Uterus (tissue), 4 donors: ENCODE measurements around the gene SPATS2L. TPM values are rescaled to one million over a fixed set of nuclear protein-coding genes. Genes with fewer than 3 reads are reported as not detected.

Experiments
- DNase-seq, 2 donors: peaks; one replicate each; pipeline ENCODE4 v3.0.0-alpha.2; 2019 to 2020
- H3K27ac ChIP-seq, 2 donors: fragments of 200-600 bp; sonication (generic); 1 replicate in 1 of 2; 2 replicates in 1 of 2; pipeline ENCODE4 v1.5.1; 2016 to 2018
- H3K27me3 ChIP-seq, 2 donors: fragments of 200-600 bp; sonication (generic); one replicate each; pipeline ENCODE4 v1.5.1; 2018 to 2019; ENCODE audit warnings: control low read depth in 1 of 2
- H3K36me3 ChIP-seq, 2 donors: fragments of 200-600 bp; sonication (generic); one replicate each; pipeline ENCODE4 v1.5.1; 2019; ENCODE audit warnings: control low read depth in 1 of 2
- H3K4me1 ChIP-seq, 2 donors: fragments of 200-600 bp; sonication (generic); one replicate each; pipeline ENCODE4 v1.5.1; 2018 to 2019; ENCODE audit warnings: control low read depth in 1 of 2
- H3K4me3 ChIP-seq, 2 donors: fragments of 200-600 bp; sonication (generic); 1 replicate in 1 of 2; 2 replicates in 1 of 2; pipeline ENCODE4 v1.5.1; 2018 to 2019; ENCODE audit warnings: mild to moderate bottlenecking in 1 of 2
- H3K9me3 ChIP-seq, 2 donors: fragments of 200-600 bp; sonication (generic); one replicate each; pipeline ENCODE4 v1.5.1; 2019; ENCODE audit warnings: control low read depth in 1 of 2
- CTCF ChIP-seq, 4 experiments: fragments of 200-600 bp in 2 of 4; fragments of 450-650 bp in 2 of 4; sonication (generic) in 2 of 4; IDR thresholded peaks; one replicate each; pipeline ENCODE4 v1.5.1; 2016 to 2019; ENCODE audit warnings: antibody characterized with exemption in 4 of 4, mild to moderate bottlenecking in 2 of 4, moderate library complexity in 1 of 4
- POLR2A ChIP-seq, 2 donors: fragments of 450-650 bp; IDR thresholded peaks; one replicate each; pipeline ENCODE4 v1.6.1; 2016; ENCODE audit warnings: antibody characterized with exemption in 2 of 2, mild to moderate bottlenecking in 1 of 2, moderate library complexity in 1 of 2
- intact Hi-C: fragments of 100-400 bp; cut with DNase I; formaldehyde crosslinking; loops from one replicate; pipeline ENCODE4 v1.15.1; 2023; ENCODE audit warnings: low total_unique reads
- total RNA-seq, 4 donors: library from RNA; depleted of rRNA in 3 of 4; stranded (reverse); fragments of >200 nt in 3 of 4; gene quantifications; one replicate each; pipeline versions ENCODE4 v1.1.0 to v1.2.4, GENCODE V29; 2014 to 2023
- donor health status: DM: yes; HTN: yes; CAD: no.

Gene SPATS2L
- total RNA-seq, 4 donors from 2014 or later, result 20.6 to 99.3 (median 73.1) TPM

- Histone ChIP-seq H3K4me3 (no peak overlapping the region), H3K36me3 (no peaks in the 10 kb centered on the region), H3K9me3 (no peaks in the 10 kb centered on the region), H3K4me1 (peaks cover 0 to 4% of the 10 kb centered on the region in 2 donors), H3K27me3 (no peaks in the 10 kb centered on the region), H3K27ac (peak overlapping the region in 1 of 2 donors; percentile 27)
- intact Hi-C loops, result no loop called here
- TF ChIP-seq CTCF (IDR thresholded peaks at IDR 0.05), result no peak
- TF ChIP-seq POLR2A (IDR thresholded peaks at IDR 0.05), result no peak
- DNase-seq, result no peak
Measured at GRCh38 chr2:200337621-200338020, 31.1 kb downstream of the SPATS2L start.

- H3K9me3 ChIP-seq, result no peaks in the 10 kb centered on the region
- peaks cover 0 to 4% of the 10 kb centered on the region in 2 donors for H3K4me1 ChIP-seq
- TF ChIP-seq CTCF (IDR thresholded peaks at IDR 0.05) (no peak), POLR2A (IDR thresholded peaks at IDR 0.05) (no peak)
- no peaks in the 10 kb centered on the region for H3K36me3 ChIP-seq
- H3K27me3 ChIP-seq, result no peaks in the 10 kb centered on the region
- intact Hi-C loops, result no loop called here
- H3K27ac ChIP-seq, result peak overlapping the region in 1 of 2 donors; percentile 19
- no peak for DNase-seq
- H3K4me3 ChIP-seq, result no peak overlapping the region
Measured at GRCh38 chr2:200338692-200339091, 32.2 kb downstream of the SPATS2L start.

- TF ChIP-seq POLR2A (IDR thresholded peaks at IDR 0.05) (no peak), CTCF (IDR thresholded peaks at IDR 0.05) (no peak)
- intact Hi-C loops, result no loop called here
Measured at GRCh38 chr2:200340508-200341224, 34.2 kb downstream of the SPATS2L start.

GRCh38 chr2:200341376-200341775, 34.9 kb downstream of the SPATS2L start:
- Histone ChIP-seq H3K27me3 (no peaks in the 10 kb centered on the region), H3K27ac (no peak overlapping the region), H3K4me1 (peaks cover 4 to 5% of the 10 kb centered on the region in 2 donors), H3K36me3 (no peaks in the 10 kb centered on the region), H3K4me3 (no peak overlapping the region), H3K9me3 (no peaks in the 10 kb centered on the region)
- intact Hi-C loops, result no loop called here
- DNase-seq, result no peak
- TF ChIP-seq CTCF (IDR thresholded peaks at IDR 0.05) (no peak), POLR2A (IDR thresholded peaks at IDR 0.05) (no peak)

More at GRCh38 chr2:200340508-200341224, 34.2 kb downstream of the SPATS2L start:
- H3K36me3 ChIP-seq, result no peaks in the 10 kb centered on the region
- no peak overlapping the region for H3K4me3 ChIP-seq
- H3K27ac ChIP-seq, result no peak overlapping the region
- DNase-seq, result no peak
- no peaks in the 10 kb centered on the region for H3K9me3 ChIP-seq
- peaks cover 4% of the 10 kb centered on the region in 2 donors for H3K4me1 ChIP-seq
- no peaks in the 10 kb centered on the region for H3K27me3 ChIP-seq

- Histone ChIP-seq H3K27me3 (no peaks in the 10 kb centered on the region), H3K36me3 (no peaks in the 10 kb centered on the region), H3K4me3 (no peak overlapping the region), H3K4me1 (peaks cover 3 to 5% of the 10 kb centered on the region in 2 donors), H3K27ac (no peak overlapping the region), H3K9me3 (no peaks in the 10 kb centered on the region)
- DNase-seq, result no peak
- intact Hi-C loops, result no loop called here
- TF ChIP-seq CTCF (IDR thresholded peaks at IDR 0.05) (no peak), POLR2A (IDR thresholded peaks at IDR 0.05) (no peak)
Measured at GRCh38 chr2:200342235-200342634, 35.7 kb downstream of the SPATS2L start.
